Ovary (tissue), 9 donors: ENCODE results near the gene VMP1. TPM values are rescaled to one million over a fixed set of nuclear protein-coding genes. Genes with fewer than 3 reads are reported as not detected.

Source experiments
- DNase-seq, 5 donors: peaks; one replicate each; pipeline ENCODE4 v3.0.0-alpha.2; 2019 to 2020
- H3K27ac ChIP-seq, 2 donors: fragments of 200-600 bp; one replicate each; pipeline versions ENCODE4 v1.5.1 to v1.8.0; 2019 to 2022
- H3K27me3 ChIP-seq: fragments of 200-600 bp; one replicate; pipeline ENCODE4 v1.8.0; 2022
- H3K36me3 ChIP-seq: fragments of 200-600 bp; sonication (generic); one replicate; pipeline ENCODE4 v1.5.1; 2019
- H3K4me1 ChIP-seq: one replicate; pipeline ENCODE4 v1.8.1; 2013; ENCODE audit warnings: mild to moderate bottlenecking, moderate library complexity; ENCODE audit not compliant: insufficient read depth
- H3K4me3 ChIP-seq: fragments of 200-600 bp; sonication (generic); one replicate; pipeline ENCODE4 v1.5.1; 2017
- H3K9me3 ChIP-seq, 2 donors: fragments of 200-600 bp in 1 of 2; sonication (generic) in 1 of 2; one replicate each; pipeline versions ENCODE4 v1.5.1 to v1.8.1; 2013 to 2019; ENCODE audit warnings: mild to moderate bottlenecking in 1 of 2, moderate library complexity in 1 of 2
- EP300 ChIP-seq: sonication (generic); formaldehyde crosslinking; IDR thresholded peaks from one replicate; pipeline ENCODE4 v1.6.1; 2017; ENCODE audit warnings: antibody characterized with exemption
- POLR2A ChIP-seq: fragments of 450-650 bp; IDR thresholded peaks from one replicate; pipeline ENCODE4 v1.6.1; 2017; ENCODE audit warnings: antibody characterized with exemption, mild to moderate bottlenecking, moderate library complexity
- WGBS, 3 donors: extraction: QIAGEN DNeasy Blood & Tissue Kit in 1 of 3; methylation state at CpG; one replicate each; pipeline versions ENCODE4 v1.1.5 to v1.1.7; 2013 to 2017; 5-methylcytosine and 5-hydroxymethylcytosine counted together
- intact Hi-C, 4 donors: fragments of 100-400 bp; cut with DNase I; formaldehyde crosslinking; loops; one replicate each; pipeline versions ENCODE4 v1.11.0 to v1.15.1; 2022 to 2023
- polyA plus RNA-seq, 2 donors: library from polyadenylated mRNA; stranded (reverse); fragments of 200-250 nt in 1 of 2; fragments of 350-450 nt in 1 of 2; fragmentation: Illumina TruSeq in 1 of 2; extraction: RNeasy Lipid Tissue Mini Kit (QIAGEN cat#74804) in 1 of 2; gene quantifications; one replicate each; pipeline ENCODE4 v1.2.3, GENCODE V29; 2013 to 2014
- total RNA-seq, 7 donors: library from RNA; depleted of rRNA in 2 of 7; stranded (reverse); fragments of >200 nt in 2 of 7; fragmentation: NEBNext Ultra II Directional in 3 of 7; extraction: Animal tissue kit (Norgen Biotek cat#: 25700) in 3 of 7; gene quantifications; one replicate each; pipeline versions ENCODE4 v1.1.0 to v1.2.4, GENCODE V29; 2016 to 2023
- TF ChIP-seq, protein P1 (sequence below), 3 donors: fragments of 450-650 bp in 2 of 3; fragments of 200-600 bp in 1 of 3; IDR thresholded peaks; one replicate each; pipeline versions ENCODE4 v1.5.1 to v1.8.0; 2016 to 2022; ENCODE audit warnings: antibody characterized with exemption in 3 of 3, mild to moderate bottlenecking in 1 of 3
- donor health status: DM: no; HTN: no; CAD: no; lungs with moderate emphysema.
- donor health status: DM: no; HTN: no; CAD: no.
- donor health status: Bipolar disorder and iron deficiency.
- donor health status: DM: yes; HTN: yes; CAD: no.
- donor health status: DM: no; HTN: no; CAD: no.
- donor health status: DM: yes; HTN: yes; CAD: no.

The VMP1 gene
- total and polyA plus RNA-seq, 9 donors, result 63.5 to 667 (median 154) TPM

GRCh38 chr17:59698143-59698542 lies 9.3 kb upstream of the VMP1 start:
- no peaks in the 10 kb centered on the region for H3K36me3 ChIP-seq
- H3K9me3 ChIP-seq, result no peaks in the 10 kb centered on the region

GRCh38 chr17:59699218-59699617 lies 8.2 kb upstream of the VMP1 start:
- no peak for TF ChIP-seq EP300
- TF ChIP-seq POLR2A, result no peak
- TF ChIP-seq, protein P1, sequence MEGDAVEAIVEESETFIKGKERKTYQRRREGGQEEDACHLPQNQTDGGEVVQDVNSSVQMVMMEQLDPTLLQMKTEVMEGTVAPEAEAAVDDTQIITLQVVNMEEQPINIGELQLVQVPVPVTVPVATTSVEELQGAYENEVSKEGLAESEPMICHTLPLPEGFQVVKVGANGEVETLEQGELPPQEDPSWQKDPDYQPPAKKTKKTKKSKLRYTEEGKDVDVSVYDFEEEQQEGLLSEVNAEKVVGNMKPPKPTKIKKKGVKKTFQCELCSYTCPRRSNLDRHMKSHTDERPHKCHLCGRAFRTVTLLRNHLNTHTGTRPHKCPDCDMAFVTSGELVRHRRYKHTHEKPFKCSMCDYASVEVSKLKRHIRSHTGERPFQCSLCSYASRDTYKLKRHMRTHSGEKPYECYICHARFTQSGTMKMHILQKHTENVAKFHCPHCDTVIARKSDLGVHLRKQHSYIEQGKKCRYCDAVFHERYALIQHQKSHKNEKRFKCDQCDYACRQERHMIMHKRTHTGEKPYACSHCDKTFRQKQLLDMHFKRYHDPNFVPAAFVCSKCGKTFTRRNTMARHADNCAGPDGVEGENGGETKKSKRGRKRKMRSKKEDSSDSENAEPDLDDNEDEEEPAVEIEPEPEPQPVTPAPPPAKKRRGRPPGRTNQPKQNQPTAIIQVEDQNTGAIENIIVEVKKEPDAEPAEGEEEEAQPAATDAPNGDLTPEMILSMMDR (IDR thresholded peaks at IDR 0.05), result no peak
- Histone ChIP-seq H3K36me3 (no peaks in the 10 kb centered on the region), H3K27me3 (no peaks in the 10 kb centered on the region), H3K9me3 (no peaks in the 10 kb centered on the region), H3K4me3 (no peak overlapping the region), H3K4me1 (peaks cover 1% of the 10 kb centered on the region), H3K27ac (no peak overlapping the region)
- intact Hi-C loops, result no loop called here
- DNase-seq, result no peak
- 97 to 98% (median 97%) methylated on average over 7 of the region's 7 CpGs for WGBS, 3 donors

More at GRCh38 chr17:59698143-59698542, 9.3 kb upstream of the VMP1 start:
- H3K4me1 ChIP-seq, result peaks cover 1% of the 10 kb centered on the region
- TF ChIP-seq, protein P1 (IDR thresholded peaks at IDR 0.05), result no peak
- no peak for TF ChIP-seq EP300
- TF ChIP-seq POLR2A, result no peak
- no peak for DNase-seq
- H3K27me3 ChIP-seq, result no peaks in the 10 kb centered on the region
- no peak overlapping the region for H3K4me3 ChIP-seq
- H3K27ac ChIP-seq, result no peak overlapping the region
- intact Hi-C loops, result no loop called here
- WGBS, 3 donors, result 69 to 81% (median 71%) methylated on average over 4 of the region's 4 CpGs

DNA sequence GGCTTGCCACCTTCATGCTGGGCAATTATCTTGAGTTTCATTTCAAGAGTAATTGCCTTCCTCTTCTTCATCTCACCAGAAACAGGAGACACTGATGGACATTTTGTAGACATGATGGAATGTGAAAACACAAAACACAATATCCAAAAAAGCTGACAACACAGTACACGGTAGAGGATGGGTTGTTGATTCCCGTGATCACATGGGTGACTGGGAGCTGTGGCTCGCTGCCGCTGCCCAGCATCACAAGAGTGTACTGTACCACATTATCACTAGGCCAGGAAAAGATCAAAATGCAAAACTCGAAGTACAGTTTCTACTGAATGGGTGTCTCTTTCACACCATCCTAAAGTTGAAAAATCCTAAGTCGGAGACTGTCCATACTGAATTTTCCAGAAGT lies 7.7 kb upstream of the VMP1 start:
- Histone ChIP-seq H3K27ac (no peak overlapping the region), H3K9me3 (no peaks in the 10 kb centered on the region), H3K36me3 (no peaks in the 10 kb centered on the region), H3K4me1 (peaks cover 1% of the 10 kb centered on the region), H3K4me3 (no peak overlapping the region), H3K27me3 (no peaks in the 10 kb centered on the region)
- 92 to 93% (median 93%) methylated on average over 6 of the region's 6 CpGs for WGBS, 3 donors
- TF ChIP-seq POLR2A, result no peak
- no peak for DNase-seq
- intact Hi-C loops, result loop anchor here in 1 of 4 donors (10.0 kb wide), 1 partner anchor 55 kb away; no protein-coding TSS in a partner anchor

GRCh38 chr17:59702304-59702703 lies 5.2 kb upstream of the VMP1 start:
- intact Hi-C loops, result loop anchor here in 1 of 4 donors (10.0 kb wide), 1 partner anchor 58 kb away; no protein-coding TSS in a partner anchor
- Histone ChIP-seq H3K9me3 (no peaks in the 10 kb centered on the region), H3K4me1 (peaks cover 9% of the 10 kb centered on the region), H3K27me3 (no peaks in the 10 kb centered on the region), H3K36me3 (no peaks in the 10 kb centered on the region), H3K27ac (no peak overlapping the region), H3K4me3 (no peak overlapping the region)
- TF ChIP-seq POLR2A, result no peak
- TF ChIP-seq, protein P1 (IDR thresholded peaks at IDR 0.05), result no peak
- TF ChIP-seq EP300, result no peak
- WGBS, 3 donors, result 95 to 96% (median 95%) methylated on average over 7 of the region's 7 CpGs
- DNase-seq, result no peak

DNA sequence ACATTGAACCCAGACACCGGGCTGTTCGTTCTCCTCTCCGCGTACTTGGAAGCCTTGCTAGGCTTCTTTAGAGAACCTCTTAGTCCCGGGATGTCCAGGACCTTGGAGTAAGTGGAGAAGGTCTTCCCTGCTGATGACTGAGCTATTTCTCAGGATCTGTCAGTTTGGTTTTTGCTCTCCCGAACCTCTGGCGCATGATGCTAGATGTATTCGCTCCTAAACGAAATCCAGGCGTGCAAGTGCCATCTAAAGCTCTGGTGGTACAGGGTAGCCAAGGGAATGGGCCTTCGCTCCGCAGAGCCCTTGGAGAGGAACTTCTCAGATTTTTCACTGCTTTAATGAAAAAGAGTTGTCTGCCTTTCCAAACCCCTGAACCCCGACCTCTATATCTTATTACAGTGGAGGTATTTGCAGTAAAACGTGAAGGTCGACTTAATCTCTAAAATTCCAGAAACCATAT lies 547 bp downstream of the VMP1 start:
- no peak for DNase-seq
- H3K4me3 ChIP-seq, result peak overlapping the region; percentile 88
- H3K4me1 ChIP-seq, result peaks cover 8% of the 10 kb centered on the region
- intact Hi-C loops, result loop anchor here in 1 of 4 donors (5.0 to 10.0 kb wide), 2 partner anchors 63 to 1191 kb away; no protein-coding TSS in a partner anchor
- H3K36me3 ChIP-seq, result no peaks in the 10 kb centered on the region
- H3K27me3 ChIP-seq, result no peaks in the 10 kb centered on the region
- TF ChIP-seq POLR2A, result no peak
- TF ChIP-seq, protein P1 (IDR thresholded peaks at IDR 0.05), result no peak
- TF ChIP-seq EP300, result no peak
- H3K27ac ChIP-seq, result peak overlapping the region; percentile 60 to 81
- WGBS, 3 donors, result 0 to 2% (median 1%) methylated on average over 15 of the region's 15 CpGs
- H3K9me3 ChIP-seq, result no peaks in the 10 kb centered on the region
